Anterior cingulate cortex (tissue), 58 donors: ENCODE results near the gene CADPS2.

Experiments used
- DNase-seq, 58 donors: peaks; one replicate each; lab custom pipeline; 2025; lab: John Stamatoyannopoulos, UW

Gene CADPS2

GRCh38 chr7:122413339-122413738 is 472.9 kb downstream of the CADPS2 start:
- DNase-seq = no peak

- no peak for DNase-seq
These were observed 473.4 kb downstream of the CADPS2 start for GRCh38 chr7:122412883-122413282.

- DNase-seq = no peak
These were observed 473.8 kb downstream of the CADPS2 start for GRCh38 chr7:122412441-122412840.

GRCh38 chr7:122407195-122407594 is 479.1 kb downstream of the CADPS2 start:
- DNase-seq = no peak

DNA sequence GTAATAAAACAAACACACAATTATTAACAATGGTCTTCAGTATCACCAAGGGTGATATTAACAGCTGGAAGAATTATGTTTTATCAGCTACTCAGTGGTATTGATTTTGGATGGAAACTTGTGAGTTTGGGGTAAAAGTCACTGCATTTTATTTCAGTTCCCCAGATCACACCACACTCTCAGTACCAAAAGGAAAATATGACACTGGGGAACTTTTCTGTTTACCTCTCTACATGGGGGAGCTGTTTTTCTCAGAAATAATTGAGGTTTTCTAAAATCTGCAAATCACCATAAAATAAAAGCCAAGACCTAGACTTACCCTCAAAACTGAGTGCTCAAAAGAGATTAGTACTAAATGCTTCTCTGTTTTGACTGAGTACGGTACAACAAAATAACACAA is 483.1 kb downstream of the CADPS2 start:
- no peak for DNase-seq

- DNase-seq = no peak
These were observed 484.0 kb downstream of the CADPS2 start for GRCh38 chr7:122402235-122402634.

- no peak for DNase-seq
These were observed 488.9 kb downstream of the CADPS2 start for GRCh38 chr7:122397381-122397780.

DNA sequence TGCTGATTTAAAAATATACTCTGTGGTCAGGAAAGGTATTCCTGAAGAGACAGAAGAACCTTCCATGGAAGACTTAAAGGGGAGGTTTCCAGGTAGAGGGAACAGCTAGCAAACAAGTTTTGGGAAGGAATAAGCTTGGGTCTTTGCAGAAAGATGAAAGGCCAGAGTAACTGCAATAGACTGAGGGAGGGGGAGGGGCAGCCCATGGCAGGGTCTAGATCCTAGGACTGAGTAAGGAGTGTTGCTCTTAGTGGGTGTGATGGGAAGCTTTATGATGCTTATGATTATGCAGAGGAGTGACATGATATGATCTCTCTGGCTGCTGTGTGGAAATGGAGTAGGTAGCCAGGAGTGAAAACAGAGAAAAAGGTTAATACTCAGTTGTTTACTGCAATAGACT is 491.7 kb downstream of the CADPS2 start:
- DNase-seq = no peak

GRCh38 chr7:122384528-122384927 is 501.7 kb downstream of the CADPS2 start:
- no peak for DNase-seq

- no peak for DNase-seq
These were observed 502.3 kb downstream of the CADPS2 start for GRCh38 chr7:122383934-122384333.

- DNase-seq = peak in 1 of 58 donors; percentile 0
These were observed 505.3 kb downstream of the CADPS2 start for GRCh38 chr7:122380992-122381391.

DNA sequence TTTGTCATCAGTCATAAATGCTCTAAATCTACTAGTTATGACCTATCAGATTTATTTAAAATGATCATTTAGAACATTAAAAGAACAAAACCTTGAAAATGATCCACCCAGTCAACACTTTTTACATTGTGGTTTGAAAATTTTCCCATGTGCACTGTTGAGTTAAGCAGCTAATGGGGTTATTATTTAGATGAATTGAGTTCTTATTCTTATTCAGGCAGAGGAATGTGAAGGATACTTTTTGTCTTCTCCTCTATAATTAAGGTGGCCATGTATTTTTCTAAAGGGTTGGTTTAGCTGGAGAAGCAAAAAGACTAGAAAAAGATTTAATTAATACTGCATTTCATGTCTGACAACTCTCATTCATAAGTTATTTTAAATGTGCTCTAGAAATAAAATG is 506.8 kb downstream of the CADPS2 start:
- DNase-seq = no peak

DNA sequence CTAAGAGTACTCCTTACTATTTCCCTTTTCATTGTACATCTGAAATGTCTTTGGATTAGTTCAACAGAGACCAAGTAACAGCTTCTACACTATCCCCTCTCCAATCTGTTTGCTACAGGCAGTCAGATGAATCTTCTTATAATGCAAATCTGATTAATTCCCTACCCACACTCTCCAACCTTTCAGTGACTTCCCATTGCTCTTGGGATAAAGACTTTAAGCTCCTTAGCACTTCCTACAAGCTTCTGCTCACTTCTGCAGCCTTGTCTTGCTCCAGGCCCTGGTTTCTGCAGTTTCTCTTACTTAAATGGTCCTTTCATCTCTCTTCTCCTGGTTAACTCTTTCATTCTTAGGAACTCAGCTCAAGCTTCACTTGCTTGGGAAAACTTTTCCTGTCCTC is 516.5 kb downstream of the CADPS2 start:
- DNase-seq = no peak

- DNase-seq = no peak
These were observed 521.4 kb downstream of the CADPS2 start for GRCh38 chr7:122364761-122365280.

DNA sequence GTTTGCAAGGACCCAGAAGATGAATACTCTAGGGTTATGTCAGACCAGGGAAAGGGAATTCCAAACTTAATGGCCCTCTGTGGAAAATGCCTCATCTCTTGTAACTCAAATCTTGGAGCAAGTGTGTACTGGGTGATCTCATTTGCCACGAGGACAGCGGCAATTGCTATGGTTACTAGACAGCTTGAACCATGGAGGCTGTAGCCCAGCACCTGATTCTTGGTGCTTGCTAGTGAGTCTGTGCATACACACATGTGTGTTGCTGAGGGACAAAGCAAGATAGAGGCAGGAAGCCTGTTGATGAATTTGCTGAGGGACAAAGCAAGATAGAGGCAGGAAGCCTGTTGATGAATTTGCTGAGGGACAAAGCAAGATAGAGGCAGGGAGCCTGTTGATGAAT is 523.1 kb downstream of the CADPS2 start:
- no peak for DNase-seq

DNA sequence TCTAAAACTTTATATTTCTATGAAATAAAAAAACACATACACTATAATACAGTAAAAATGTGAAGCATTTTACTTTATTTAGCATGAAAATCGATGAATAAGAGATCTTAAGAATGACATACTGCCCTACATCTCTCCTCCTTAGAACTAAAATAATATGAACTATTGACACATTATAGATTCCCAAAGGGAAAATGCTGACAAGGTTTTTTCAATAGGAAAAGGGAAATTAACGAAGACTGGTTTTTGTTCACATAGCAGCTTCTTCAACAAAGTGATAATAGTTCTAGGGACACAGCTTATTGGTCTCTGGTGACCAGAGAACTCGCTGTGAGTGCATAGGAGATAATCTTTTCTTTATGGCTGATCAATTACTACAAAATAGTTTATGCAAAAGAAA is 523.8 kb downstream of the CADPS2 start:
- no peak for DNase-seq

- no peak for DNase-seq
These were observed 531.6 kb downstream of the CADPS2 start for GRCh38 chr7:122354656-122355055.

DNA sequence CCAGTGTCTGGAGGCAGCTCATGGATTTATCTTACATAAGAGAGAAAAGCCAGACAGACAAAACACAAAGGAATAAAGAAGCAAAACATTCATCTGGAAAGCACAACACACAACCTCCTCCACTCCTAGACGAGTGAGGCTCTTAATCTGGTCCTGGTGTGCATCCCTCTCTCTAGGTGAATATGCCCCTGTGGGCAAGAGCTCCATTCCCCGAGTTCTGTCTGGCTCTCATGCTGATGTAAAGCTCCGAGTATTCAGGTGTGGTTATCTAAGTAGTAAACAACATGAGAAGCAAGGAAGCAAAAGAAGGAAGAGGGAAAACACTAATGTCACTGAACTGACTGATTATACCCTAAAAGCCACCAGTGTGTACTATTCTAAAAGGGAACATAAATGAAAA is 533.8 kb downstream of the CADPS2 start:
- DNase-seq = no peak

- no peak for DNase-seq
These were observed 535.6 kb downstream of the CADPS2 start for GRCh38 chr7:122350701-122351100.

DNA sequence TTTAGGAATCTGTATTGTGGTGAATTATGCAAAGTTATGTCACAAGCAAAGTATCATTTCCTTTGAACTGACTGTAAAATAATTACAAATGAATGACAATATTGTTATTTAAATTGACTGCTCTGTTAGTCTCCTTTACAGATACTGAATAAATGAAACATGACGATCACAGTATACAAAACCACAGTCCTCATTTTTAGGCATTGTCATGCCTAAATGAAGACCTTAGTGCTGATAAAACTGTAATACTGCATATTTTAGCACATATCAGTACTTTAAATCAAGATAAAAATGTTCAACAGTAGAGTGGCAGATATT is 542.0 kb downstream of the CADPS2 start:
- DNase-seq = no peak

DNA sequence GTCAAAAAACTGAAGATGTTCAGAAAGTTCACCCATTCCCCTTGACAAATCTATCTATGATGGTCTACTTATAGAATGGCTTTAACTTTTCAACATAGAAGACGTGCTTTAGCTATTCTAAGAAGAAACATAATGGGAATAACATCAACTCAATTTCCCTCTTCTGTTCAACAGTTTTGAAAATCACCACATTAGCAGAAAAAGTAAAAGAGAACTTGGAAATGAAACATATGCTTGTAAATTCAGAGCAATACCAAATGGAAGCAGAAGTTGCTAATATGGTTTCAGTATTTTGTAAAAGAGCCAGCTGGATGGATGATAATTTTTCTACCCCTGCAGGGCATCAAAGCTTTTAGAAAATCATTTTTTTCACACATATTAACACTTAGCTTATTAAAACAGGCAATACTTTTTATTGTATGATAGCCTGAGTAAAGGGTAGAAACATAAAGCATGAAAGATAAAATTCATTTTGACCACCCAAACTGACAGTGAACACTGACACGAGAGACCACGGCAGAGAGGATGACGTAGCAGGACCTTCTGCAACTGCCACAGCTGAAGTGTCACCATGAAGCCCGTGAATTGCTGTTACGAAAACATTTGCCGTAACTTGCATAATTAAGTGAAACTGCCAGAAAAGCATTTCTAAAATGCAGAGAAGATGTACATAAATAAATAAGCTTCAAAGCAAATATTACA is 542.5 kb downstream of the CADPS2 start:
- no peak for DNase-seq

- DNase-seq = no peak
These were observed 545.8 kb downstream of the CADPS2 start for GRCh38 chr7:122340427-122340826.
